ENCODE results near the gene GRWD1.

The GRWD1 gene

GRCh38 chr19:48450441-48450840 is 4.7 kb downstream of the GRWD1 start (continued):
- no peak for TF ChIP-seq SP7 (tag by site-specific recombination; IDR thresholded peaks at IDR 0.05)
- TF ChIP-seq, protein P1, sequence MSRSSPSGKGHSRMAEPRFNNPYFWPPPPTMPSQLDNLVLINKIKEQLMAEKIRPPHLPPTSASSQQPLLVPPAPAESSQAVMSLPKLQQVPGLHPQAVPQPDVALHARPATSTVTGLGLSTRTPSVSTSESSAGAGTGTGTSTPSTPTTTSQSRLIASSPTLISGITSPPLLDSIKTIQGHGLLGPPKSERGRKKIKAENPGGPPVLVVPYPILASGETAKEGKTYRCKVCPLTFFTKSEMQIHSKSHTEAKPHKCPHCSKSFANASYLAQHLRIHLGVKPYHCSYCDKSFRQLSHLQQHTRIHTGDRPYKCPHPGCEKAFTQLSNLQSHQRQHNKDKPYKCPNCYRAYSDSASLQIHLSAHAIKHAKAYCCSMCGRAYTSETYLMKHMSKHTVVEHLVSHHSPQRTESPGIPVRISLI (tag by site-specific recombination; IDR thresholded peaks at IDR 0.05), result no peak

- CTCF ChIA-PET, result interaction anchor here (0.6 kb wide), 1 partner anchor 232 kb away, joined by 3 read pairs; no protein-coding TSS in a partner anchor
- peaks cover 66 to 88% of the 10 kb centered on the region in 2 experiments for H3K36me3 ChIP-seq (ENCODE audit: control insufficient read depth in 2 of 2, insufficient read depth in 1 of 2, low read length in 2 of 2)
- no peak overlapping the region for H3K4me3 ChIP-seq (ENCODE audit: low read depth, low read length)
Measured at GRCh38 chr19:48450863-48451262, 5.1 kb downstream of the GRWD1 start.

More at GRCh38 chr19:48450863-48451262, 5.1 kb downstream of the GRWD1 start:
- no peak for TF ChIP-seq ZBTB48 (tag by site-specific recombination; IDR thresholded peaks at IDR 0.05)
- TF ChIP-seq GFI1B (tag by site-specific recombination; IDR thresholded peaks at IDR 0.05), result no peak
- no peak for TF ChIP-seq ZSCAN23 (tag by site-specific recombination; IDR thresholded peaks at IDR 0.05)
- no peak for TF ChIP-seq ZNF24 (tag by site-specific recombination; IDR thresholded peaks at IDR 0.05)
- no peak for TF ChIP-seq ZNF112 (tag by site-specific recombination; IDR thresholded peaks at IDR 0.05)
- no peak for TF ChIP-seq TCF7L2 (IDR thresholded peaks at IDR 0.05; ENCODE audit: borderline replicate concordance, low read depth, low read length)
- TF ChIP-seq ZNF621 (tag by site-specific recombination; IDR thresholded peaks at IDR 0.05), result no peak
- TF ChIP-seq, protein P2, sequence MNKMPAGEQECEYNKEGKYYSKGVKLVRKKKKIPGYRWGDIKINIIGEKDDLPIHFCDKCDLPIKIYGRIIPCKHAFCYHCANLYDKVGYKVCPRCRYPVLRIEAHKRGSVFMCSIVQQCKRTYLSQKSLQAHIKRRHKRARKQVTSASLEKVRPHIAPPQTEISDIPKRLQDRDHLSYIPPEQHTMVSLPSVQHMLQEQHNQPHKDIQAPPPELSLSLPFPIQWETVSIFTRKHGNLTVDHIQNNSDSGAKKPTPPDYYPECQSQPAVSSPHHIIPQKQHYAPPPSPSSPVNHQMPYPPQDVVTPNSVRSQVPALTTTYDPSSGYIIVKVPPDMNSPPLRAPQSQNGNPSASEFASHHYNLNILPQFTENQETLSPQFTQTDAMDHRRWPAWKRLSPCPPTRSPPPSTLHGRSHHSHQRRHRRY (tag by site-specific recombination; IDR thresholded peaks at IDR 0.05), result no peak
- no peak for TF ChIP-seq SP2 (tag by site-specific recombination; IDR thresholded peaks at IDR 0.05)
- TF ChIP-seq ZBTB10 (tag by site-specific recombination; IDR thresholded peaks at IDR 0.05), result no peak
- TF ChIP-seq ZNF830 (tag by site-specific recombination; IDR thresholded peaks at IDR 0.05; ENCODE audit: low read depth), result no peak
- TF ChIP-seq ZNF341 (tag by site-specific recombination; IDR thresholded peaks at IDR 0.05; ENCODE audit: low read depth), result no peak
- no peak for TF ChIP-seq RBAK (tag by site-specific recombination; IDR thresholded peaks at IDR 0.05)
- TF ChIP-seq GLIS1 (tag by site-specific recombination; IDR thresholded peaks at IDR 0.05), result no peak
- no peak for TF ChIP-seq HOXA7 (CRISPR knock-in tag; IDR thresholded peaks at IDR 0.05; ENCODE audit: borderline replicate concordance)
- TF ChIP-seq CTCF (tag by site-specific recombination; IDR thresholded peaks at IDR 0.05), result no peak
- TF ChIP-seq ZFP69B (tag by site-specific recombination; IDR thresholded peaks at IDR 0.05), result no peak
- POLR2A ChIA-PET, result interaction anchor here (0.7 to 1.3 kb wide), 5 partner anchors 12 to 88 kb away, joined by 3 to 4 read pairs (median 3); partner anchors contain the start of genes SYNGR4 and TMEM143
- no peak overlapping the region for H3K27ac ChIP-seq (ENCODE audit: extremely low read depth, low read depth, low read length)
- no peaks in the 10 kb centered on the region for H3K9me3 ChIP-seq (ENCODE audit: control insufficient read depth, insufficient read depth, low read depth, low read length)
- H3K4me1 ChIP-seq (ENCODE audit: control insufficient read depth, insufficient read depth, low read length), result no peaks in the 10 kb centered on the region; the same call in 1 of the 2 replicates

All from HEK293 (cell line).